ENCODE results near the gene TMEM198. TPM values are rescaled to one million over a fixed set of nuclear protein-coding genes. Genes with fewer than 3 reads are reported as not detected.

The TMEM198 gene
- total and polyA plus RNA-seq, 2 experiments from 2014 or later, result 8.0 to 10.4 TPM

- Histone ChIP-seq H3K4me3 (no peak overlapping the region), H3K27me3 (peaks cover 4% of the 10 kb centered on the region), H3K4me1 (ENCODE audit: insufficient read depth) (peaks cover 4% of the 10 kb centered on the region), H2AFZ (no peak overlapping the region), H3K27ac (no peak overlapping the region), H3K4me2 (no peak overlapping the region), H3K9me3 (ENCODE audit: low read depth) (no peaks in the 10 kb centered on the region), H3K36me3 (replicated peaks; ENCODE audit: insufficient read depth, low read depth) (no peaks in the 10 kb centered on the region), H3K79me2 (peaks cover 2% of the 10 kb centered on the region), H4K20me1 (ENCODE audit: insufficient read depth, poor library complexity, severe bottlenecking) (no peaks in the 10 kb centered on the region), H3K9me2 (replicated peaks; ENCODE audit: insufficient read depth) (no peaks in the 10 kb centered on the region)
- TF ChIP-seq EZH2 (IDR thresholded peaks at IDR 0.05; ENCODE audit: borderline replicate concordance) (no peak), EZH2phosphoT487 (IDR thresholded peaks at IDR 0.05; ENCODE audit: low read depth, severe bottlenecking, unreplicated experiment) (no peak), CTCF (IDR thresholded peaks at IDR 0.05; ENCODE audit: poor library complexity) (no peak)
- DNase-seq (ENCODE audit: low spot score), result no peak
- 98% methylated on average over 25 of the region's 26 CpGs for WGBS (ENCODE audit: low lambda C conversion rate, missing lambda C conversion rate)
These were observed 3.8 kb downstream of the TMEM198 start for GRCh38 chr2:219547621-219548020.

- no peak for DNase-seq (ENCODE audit: low spot score)
- WGBS (ENCODE audit: low lambda C conversion rate, missing lambda C conversion rate), result 98% methylated on average over 18 of the region's 18 CpGs
These were observed 5.2 kb downstream of the TMEM198 start for GRCh38 chr2:219548990-219549389.

GRCh38 chr2:219549619-219550018, 5.8 kb downstream of the TMEM198 start:
- Histone ChIP-seq H3K4me2 (no peak overlapping the region), H3K27ac (no peak overlapping the region), H3K4me3 (no peak overlapping the region), H3K27me3 (peaks cover 9% of the 10 kb centered on the region), H3K79me2 (no peaks in the 10 kb centered on the region), H3K9me2 (replicated peaks; ENCODE audit: insufficient read depth) (no peaks in the 10 kb centered on the region), H2AFZ (no peak overlapping the region), H3K4me1 (ENCODE audit: insufficient read depth) (peaks cover 7% of the 10 kb centered on the region), H3K9me3 (ENCODE audit: low read depth) (no peaks in the 10 kb centered on the region), H4K20me1 (ENCODE audit: insufficient read depth, poor library complexity, severe bottlenecking) (no peaks in the 10 kb centered on the region), H3K36me3 (replicated peaks; ENCODE audit: insufficient read depth, low read depth) (no peaks in the 10 kb centered on the region)
- TF ChIP-seq EZH2 (IDR thresholded peaks at IDR 0.05; ENCODE audit: borderline replicate concordance) (no peak), CTCF (IDR thresholded peaks at IDR 0.05; ENCODE audit: poor library complexity) (no peak), EZH2phosphoT487 (IDR thresholded peaks at IDR 0.05; ENCODE audit: low read depth, severe bottlenecking, unreplicated experiment) (no peak)
- DNase-seq (ENCODE audit: low spot score), result no peak
- WGBS (ENCODE audit: low lambda C conversion rate, missing lambda C conversion rate), result 90% methylated on average over 9 of the region's 9 CpGs

More at GRCh38 chr2:219548990-219549389, 5.2 kb downstream of the TMEM198 start:
- Histone ChIP-seq H3K4me3 (no peak overlapping the region), H2AFZ (no peak overlapping the region), H3K4me2 (no peak overlapping the region), H3K27ac (no peak overlapping the region), H3K79me2 (no peaks in the 10 kb centered on the region), H3K36me3 (replicated peaks; ENCODE audit: insufficient read depth, low read depth) (no peaks in the 10 kb centered on the region), H4K20me1 (ENCODE audit: insufficient read depth, poor library complexity, severe bottlenecking) (no peaks in the 10 kb centered on the region), H3K9me3 (ENCODE audit: low read depth) (no peaks in the 10 kb centered on the region), H3K27me3 (peaks cover 9% of the 10 kb centered on the region), H3K9me2 (replicated peaks; ENCODE audit: insufficient read depth) (no peaks in the 10 kb centered on the region), H3K4me1 (ENCODE audit: insufficient read depth) (peaks cover 11% of the 10 kb centered on the region)
- TF ChIP-seq EZH2 (IDR thresholded peaks at IDR 0.05; ENCODE audit: borderline replicate concordance) (no peak), CTCF (IDR thresholded peaks at IDR 0.05; ENCODE audit: poor library complexity) (no peak), EZH2phosphoT487 (IDR thresholded peaks at IDR 0.05; ENCODE audit: low read depth, severe bottlenecking, unreplicated experiment) (no peak)
